Measurements from ENCODE around the gene RHOG. TPM values are rescaled to one million over a fixed set of nuclear protein-coding genes. Genes with fewer than 3 reads are reported as not detected.

The RHOG gene
- total RNA-seq = 4.9 TPM
- 85.0 TPM for polyA plus RNA-seq

GRCh38 chr11:3840870-3841425, at the start of gene RHOG:
TSS of gene RHOG (minus strand) at chr11:3840959. CDS start at chr11:3828138, 12,821 bp downstream.
- WGBS = 1% methylated on average over 42 of the region's 42 CpGs
- peak; percentile 46 for DNase-seq (ENCODE audit: extremely low spot score)
- peaks cover 2% of the 10 kb centered on the region for H3K4me1 ChIP-seq (ENCODE audit: insufficient read depth)
- peak within 1 kb of the TSS; percentile 89 for H3K4me3 ChIP-seq (ENCODE audit: low read depth, low read length)
- H3K36me3 ChIP-seq (ENCODE audit: insufficient read depth) = no peaks in the 10 kb centered on the region
- peak within 1 kb of the TSS; percentile 93 for H3K27ac ChIP-seq (ENCODE audit: low read depth)

GRCh38 chr11:3890014-3890413, 49.3 kb upstream of the RHOG start:
- WGBS = 99% methylated on average over 2 of the region's 2 CpGs
- Histone ChIP-seq H3K36me3 (ENCODE audit: insufficient read depth) (no peaks in the 10 kb centered on the region), H3K4me1 (ENCODE audit: insufficient read depth) (no peaks in the 10 kb centered on the region), H3K4me3 (ENCODE audit: low read depth, low read length) (no peak overlapping the region), H3K27ac (ENCODE audit: low read depth) (no peak overlapping the region)
- DNase-seq (ENCODE audit: extremely low spot score) = no peak

GRCh38 chr11:3888876-3889275, 48.1 kb upstream of the RHOG start:
- DNase-seq (ENCODE audit: extremely low spot score) = no peak
- H3K4me1 ChIP-seq (ENCODE audit: insufficient read depth) = no peaks in the 10 kb centered on the region
- H3K4me3 ChIP-seq (ENCODE audit: low read depth, low read length) = no peak overlapping the region

GRCh38 chr11:3886985-3887384, 46.2 kb upstream of the RHOG start:
- Histone ChIP-seq H3K36me3 (ENCODE audit: insufficient read depth) (no peaks in the 10 kb centered on the region), H3K27ac (ENCODE audit: low read depth) (no peak overlapping the region), H3K4me1 (ENCODE audit: insufficient read depth) (no peaks in the 10 kb centered on the region), H3K4me3 (ENCODE audit: low read depth, low read length) (no peak overlapping the region)
- WGBS = 88% methylated on average over 1 of the region's 1 CpG
- no peak for DNase-seq (ENCODE audit: extremely low spot score)

More at GRCh38 chr11:3888876-3889275, 48.1 kb upstream of the RHOG start:
- H3K27ac ChIP-seq (ENCODE audit: low read depth) = no peak overlapping the region
- no peaks in the 10 kb centered on the region for H3K36me3 ChIP-seq (ENCODE audit: insufficient read depth)

- no peak for DNase-seq (ENCODE audit: extremely low spot score)
- Histone ChIP-seq H3K27ac (ENCODE audit: low read depth) (no peak overlapping the region), H3K36me3 (ENCODE audit: insufficient read depth) (no peaks in the 10 kb centered on the region), H3K4me3 (ENCODE audit: low read depth, low read length) (no peak overlapping the region), H3K4me1 (ENCODE audit: insufficient read depth) (no peaks in the 10 kb centered on the region)
- WGBS = 89% methylated on average over 7 of the region's 7 CpGs
Observed at GRCh38 chr11:3885855-3886254, 45.1 kb upstream of the RHOG start.

GRCh38 chr11:3882655-3883054, 41.9 kb upstream of the RHOG start:
- peaks cover 3% of the 10 kb centered on the region for H3K4me1 ChIP-seq (ENCODE audit: insufficient read depth)
- no peaks in the 10 kb centered on the region for H3K36me3 ChIP-seq (ENCODE audit: insufficient read depth)
- no peak for DNase-seq (ENCODE audit: extremely low spot score)
- no peak overlapping the region for H3K4me3 ChIP-seq (ENCODE audit: low read depth, low read length)
- H3K27ac ChIP-seq (ENCODE audit: low read depth) = no peak overlapping the region

GRCh38 chr11:3880724-3881123, 40.0 kb upstream of the RHOG start:
- Histone ChIP-seq H3K36me3 (ENCODE audit: insufficient read depth) (no peaks in the 10 kb centered on the region), H3K4me3 (ENCODE audit: low read depth, low read length) (no peak overlapping the region), H3K27ac (ENCODE audit: low read depth) (no peak overlapping the region), H3K4me1 (ENCODE audit: insufficient read depth) (peaks cover 3% of the 10 kb centered on the region)
- DNase-seq (ENCODE audit: extremely low spot score) = no peak
- WGBS = 66% methylated on average over 3 of the region's 3 CpGs

GRCh38 chr11:3879967-3880542, 39.3 kb upstream of the RHOG start:
- no peaks in the 10 kb centered on the region for H3K36me3 ChIP-seq (ENCODE audit: insufficient read depth)
- DNase-seq (ENCODE audit: extremely low spot score) = no peak
- WGBS = 75% methylated on average over 2 of the region's 2 CpGs
- H3K4me3 ChIP-seq (ENCODE audit: low read depth, low read length) = no peak overlapping the region
- peaks cover 3% of the 10 kb centered on the region for H3K4me1 ChIP-seq (ENCODE audit: insufficient read depth)
- H3K27ac ChIP-seq (ENCODE audit: low read depth) = no peak overlapping the region

GRCh38 chr11:3879216-3879966, 38.6 kb upstream of the RHOG start:
- no peak for DNase-seq (ENCODE audit: extremely low spot score)
- Histone ChIP-seq H3K27ac (ENCODE audit: low read depth) (no peak overlapping the region), H3K4me3 (ENCODE audit: low read depth, low read length) (no peak overlapping the region), H3K4me1 (ENCODE audit: insufficient read depth) (peaks cover 3% of the 10 kb centered on the region), H3K36me3 (ENCODE audit: insufficient read depth) (no peaks in the 10 kb centered on the region)
- WGBS = 57% methylated on average over 4 of the region's 4 CpGs

GRCh38 chr11:3878258-3878584, 37.5 kb upstream of the RHOG start:
- peaks cover 4% of the 10 kb centered on the region for H3K4me1 ChIP-seq (ENCODE audit: insufficient read depth)
- no peak overlapping the region for H3K4me3 ChIP-seq (ENCODE audit: low read depth, low read length)
- H3K36me3 ChIP-seq (ENCODE audit: insufficient read depth) = no peaks in the 10 kb centered on the region
- no peak for DNase-seq (ENCODE audit: extremely low spot score)
- H3K27ac ChIP-seq (ENCODE audit: low read depth) = no peak overlapping the region

- no peaks in the 10 kb centered on the region for H3K36me3 ChIP-seq (ENCODE audit: insufficient read depth)
- H3K27ac ChIP-seq (ENCODE audit: low read depth) = no peak overlapping the region
- 79% methylated on average over 8 of the region's 8 CpGs for WGBS
- DNase-seq (ENCODE audit: extremely low spot score) = no peak
- no peak overlapping the region for H3K4me3 ChIP-seq (ENCODE audit: low read depth, low read length)
- H3K4me1 ChIP-seq (ENCODE audit: insufficient read depth) = peaks cover 4% of the 10 kb centered on the region
Observed at GRCh38 chr11:3877364-3878257, 36.9 kb upstream of the RHOG start.

- Histone ChIP-seq H3K4me1 (ENCODE audit: insufficient read depth) (peaks cover 4% of the 10 kb centered on the region), H3K27ac (ENCODE audit: low read depth) (no peak overlapping the region), H3K4me3 (ENCODE audit: low read depth, low read length) (no peak overlapping the region), H3K36me3 (ENCODE audit: insufficient read depth) (no peaks in the 10 kb centered on the region)
- DNase-seq (ENCODE audit: extremely low spot score) = no peak
- WGBS = 57% methylated on average over 3 of the region's 3 CpGs
Observed at GRCh38 chr11:3876613-3877012, 35.9 kb upstream of the RHOG start.

- Histone ChIP-seq H3K4me1 (ENCODE audit: insufficient read depth) (peaks cover 2% of the 10 kb centered on the region), H3K4me3 (ENCODE audit: low read depth, low read length) (no peak overlapping the region), H3K27ac (ENCODE audit: low read depth) (no peak overlapping the region), H3K36me3 (ENCODE audit: insufficient read depth) (no peaks in the 10 kb centered on the region)
- DNase-seq (ENCODE audit: extremely low spot score) = no peak
- 89% methylated on average over 2 of the region's 2 CpGs for WGBS
Observed at GRCh38 chr11:3873712-3874349, 33.1 kb upstream of the RHOG start.

Data from urinary bladder (tissue), 4 donors.